Panc1 (cell line): ENCODE data around the gene BDH1. TPM values are rescaled to one million over a fixed set of nuclear protein-coding genes. Genes with fewer than 3 reads are reported as not detected.

Experiments used
- ATAC-seq: fragments of 200-7000 bp; cut with Tn5 transposase; 2 replicates; pipeline ENCODE4 v1.9.1; 2020; ENCODE audit warnings: mild to moderate bottlenecking, moderate library complexity
- BruUV-seq: library from RNA; stranded (reverse); fragments of 400-500 nt; replicated peaks from 2 replicates; lab custom pipeline; 2021; lab: Mats Ljungman, UMichigan
- CTCF ChIA-PET: fragments of 300-600 bp; sonication (Branson Sonifier 250); formaldehyde crosslinking; loops from one replicate; lab custom pipeline; 2022; ENCODE audit warnings: antibody characterized with exemption; lab: Charles Lee
- POLR2A ChIA-PET: fragments of 300-600 bp; sonication (Branson Sonifier 250); formaldehyde crosslinking; loops from one replicate; lab custom pipeline; 2022; ENCODE audit warnings: antibody characterized with exemption; lab: Charles Lee
- DNase-seq: peaks from one replicate; pipeline ENCODE4 v3.0.0-alpha.2; 2010; ENCODE audit warnings: low read depth, low spot score
- H3K27ac ChIP-seq: 2 replicates; pipeline ENCODE4 v1.5.1; 2011; ENCODE audit warnings: mild to moderate bottlenecking, low read length, inconsistent platforms
- H3K27me3 ChIP-seq: fragments of 200-500 bp; sonication (Bioruptor generic); 2 replicates; pipeline ENCODE4 v1.6.0; 2014; ENCODE audit warnings: low read length, inconsistent platforms; ENCODE audit not compliant: control insufficient read depth, insufficient read depth
- H3K36me3 ChIP-seq: fragments of 200-500 bp; sonication (Bioruptor generic); 2 replicates; pipeline ENCODE4 v1.5.1; 2014; ENCODE audit warnings: inconsistent platforms, mild to moderate bottlenecking, low read length, moderate library complexity; ENCODE audit not compliant: control insufficient read depth, insufficient read depth
- H3K4me1 ChIP-seq: 2 replicates; pipeline ENCODE4 v1.5.1; 2011; ENCODE audit warnings: inconsistent platforms, mild to moderate bottlenecking, low read length, moderate library complexity; ENCODE audit not compliant: control insufficient read depth, insufficient read depth
- H3K4me3 ChIP-seq, 2 experiments: 2 replicates each; pipeline ENCODE4 v1.5.1; 2011 to 2012; ENCODE audit warnings: low read depth in 2 of 2, low read length in 2 of 2, mild to moderate bottlenecking in 2 of 2, inconsistent platforms in 1 of 2, moderate library complexity in 1 of 2
- H3K9me3 ChIP-seq: fragments of 200-500 bp; sonication (Bioruptor generic); 2 replicates; pipeline ENCODE4 v1.5.1; 2014; ENCODE audit warnings: low read depth, mild to moderate bottlenecking, inconsistent platforms, low read length, moderate library complexity; ENCODE audit not compliant: control insufficient read depth, insufficient read depth
- CTCF ChIP-seq: fragments of 450-650 bp; IDR thresholded peaks from 2 replicates; pipeline ENCODE4 v1.5.1; 2017; ENCODE audit warnings: mild to moderate bottlenecking
- POLR2AphosphoS5 ChIP-seq: IDR thresholded peaks from 2 replicates; pipeline ENCODE4 v1.6.1; 2012; ENCODE audit warnings: mild to moderate bottlenecking, low read depth, low read length, moderate library complexity
- REST ChIP-seq, 2 experiments: IDR thresholded peaks; 2 replicates each; pipeline ENCODE4 v1.6.1; 2011 to 2012; ENCODE audit warnings: low read depth in 2 of 2, control low read depth in 1 of 2, low read length in 1 of 2, mild to moderate bottlenecking in 1 of 2, moderate library complexity in 1 of 2; ENCODE audit not compliant: insufficient read depth in 1 of 2
- SIN3A ChIP-seq: IDR thresholded peaks from 2 replicates; pipeline ENCODE4 v1.6.1; 2012; ENCODE audit warnings: low read depth, mild to moderate bottlenecking, low read length, moderate library complexity, borderline replicate concordance; ENCODE audit not compliant: insufficient read depth
- TCF7L2 ChIP-seq: IDR thresholded peaks from 2 replicates; pipeline ENCODE4 v1.6.1; 2011; ENCODE audit warnings: mild to moderate bottlenecking, low read depth, low read length, inconsistent platforms
- in situ Hi-C: cut with HindIII; loops from 2 replicates; pipeline ENCODE4 v1.10.0; 2016; ENCODE audit warnings: low sequenced_read_pairs, low pct_unique_long_range_greater_than_20kb
- intact Hi-C: fragments of 100-400 bp; cut with micrococcal nuclease; formaldehyde crosslinking; loops from one replicate; pipeline ENCODE4 v1.10.0; 2022; ENCODE audit not compliant: unreplicated experiment
- total RNA-seq: library from RNA; stranded (reverse); gene quantifications from one replicate; pipeline ENCODE4 v1.2.1, GENCODE V29; 2021; ENCODE audit not compliant: unreplicated experiment

The BDH1 gene
- total RNA-seq, 1 experiment from 2014 or later: 4.8 TPM

DNA sequence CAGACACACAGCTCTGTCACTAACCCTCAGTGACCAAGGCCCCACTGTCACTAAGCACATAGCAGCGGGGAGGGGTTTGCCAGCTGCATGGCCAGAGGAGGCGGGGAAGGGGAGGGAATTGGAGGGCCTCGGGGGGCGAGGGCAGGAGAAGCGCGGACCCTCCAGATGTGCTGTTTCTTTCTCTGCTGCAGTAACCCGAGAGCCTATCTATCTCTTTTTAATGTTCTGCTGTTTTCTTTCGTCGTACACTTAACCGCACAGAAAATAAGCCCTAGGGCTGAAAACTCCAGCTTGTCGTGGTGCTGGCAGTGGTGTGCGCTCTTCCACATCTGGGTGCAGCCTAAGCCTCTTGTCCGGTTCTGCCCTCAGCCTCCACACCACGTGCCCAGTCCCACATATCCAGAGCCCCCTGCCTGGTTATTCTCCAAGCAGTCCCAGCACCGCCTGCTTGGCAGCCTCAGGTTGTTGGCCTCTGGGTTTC lies 51.1 kb downstream of the BDH1 start:
- DNase-seq (no peak), ATAC-seq (no peak)
- no peaks in the 10 kb centered on the region for H3K9me3 ChIP-seq
- no TSS peak for BruUV-seq
- no peak overlapping the region for H3K4me3 ChIP-seq
- H3K27me3 ChIP-seq: no peaks in the 10 kb centered on the region
- CTCF ChIA-PET: no interaction called here
- H3K27ac ChIP-seq: no peak overlapping the region
- no peaks in the 10 kb centered on the region for H3K36me3 ChIP-seq
- TF ChIP-seq POLR2AphosphoS5 (no peak), CTCF (no peak), SIN3A (no peak), REST (IDR thresholded peaks at IDR 0.05; ENCODE audit: insufficient read depth in 1 of 2, low read depth in 2 of 2, low read length in 1 of 2) (no peak)
- in situ Hi-C loops: no loop called here
- peaks cover 2% of the 10 kb centered on the region for H3K4me1 ChIP-seq
- intact Hi-C loops: loop anchor here (10.0 kb wide), 2 partner anchors 250 to 280 kb away; no protein-coding TSS in a partner anchor
- POLR2A ChIA-PET: no interaction called here

DNA sequence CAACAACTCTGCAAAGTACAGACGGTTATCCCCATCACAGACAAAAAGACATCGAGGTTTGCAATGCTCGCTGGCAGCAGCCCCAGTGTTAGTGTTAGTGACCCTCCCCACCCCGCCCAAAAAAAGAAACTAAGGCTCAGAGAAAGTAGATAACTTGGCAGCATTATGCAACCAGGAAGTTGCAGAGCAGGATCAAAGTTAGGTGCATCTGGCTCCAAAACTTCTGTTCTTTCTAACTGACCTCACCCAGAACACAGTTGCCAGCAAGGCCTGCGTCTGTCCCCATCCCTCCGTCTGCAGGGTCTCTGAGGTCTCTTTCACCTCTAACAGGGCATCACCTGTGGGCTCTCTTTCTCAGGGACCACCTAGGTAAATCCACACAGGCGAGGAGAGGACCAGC lies 51.5 kb downstream of the BDH1 start:
- no peaks in the 10 kb centered on the region; the same call in 1 of the 2 replicates for H3K4me1 ChIP-seq
- ChIA-PET POLR2A (no interaction called here), CTCF (no interaction called here)
- no TSS peak for BruUV-seq
- H3K4me3 ChIP-seq: no peak overlapping the region
- no peaks in the 10 kb centered on the region for H3K9me3 ChIP-seq
- H3K27ac ChIP-seq: no peak overlapping the region
- DNase-seq (no peak), ATAC-seq (no peak)
- in situ Hi-C loops (no loop called here), intact Hi-C loops (loop anchor here (10.0 kb wide), 2 partner anchors 249 to 279 kb away; no protein-coding TSS in a partner anchor)
- TF ChIP-seq SIN3A: no peak
- TF ChIP-seq TCF7L2: no peak
- TF ChIP-seq REST (IDR thresholded peaks at IDR 0.05; ENCODE audit: insufficient read depth in 1 of 2, low read depth in 2 of 2, low read length in 1 of 2): no peak
- no peak for TF ChIP-seq CTCF
- no peak for TF ChIP-seq POLR2AphosphoS5
- no peaks in the 10 kb centered on the region for H3K27me3 ChIP-seq
- no peaks in the 10 kb centered on the region for H3K36me3 ChIP-seq
